A549 (cell line): ENCODE measurements around the gene S100A4.

Source experiments
- BCL3 ChIP-seq: fragments of >200 bp; sonication (Bioruptor Twin); formaldehyde crosslinking; IDR thresholded peaks from 3 replicates; pipeline ENCODE4 v1.6.1; 2016
- CTCF ChIP-seq: fragments of >200 bp; sonication (Bioruptor Twin); formaldehyde crosslinking; IDR thresholded peaks from 3 replicates; pipeline ENCODE4 v1.5.1; 2016
- ELK1 ChIP-seq: fragments of 150-350 bp; IDR thresholded peaks from 2 replicates; pipeline ENCODE4 v1.6.1; 2014; ENCODE audit warnings: low read depth, mild to moderate bottlenecking, low read length
- EP300 ChIP-seq, 2 experiments: fragments of >200 bp; sonication (Bioruptor Twin); formaldehyde crosslinking; IDR thresholded peaks; 2 replicates in 1 of 2; 3 replicates in 1 of 2; pipeline ENCODE4 v1.6.1; 2016 to 2017
- JUN ChIP-seq, 2 experiments: fragments of >200 bp; sonication (Bioruptor Twin); formaldehyde crosslinking; IDR thresholded peaks; 2 replicates in 1 of 2; 3 replicates in 1 of 2; pipeline ENCODE4 v1.6.1; 2016 to 2017
- MAZ ChIP-seq: fragments of 150-350 bp; IDR thresholded peaks from 2 replicates; pipeline ENCODE4 v1.6.1; 2014; ENCODE audit warnings: antibody characterized with exemption, low read depth, low read length, borderline replicate concordance
- POLR2A ChIP-seq: IDR thresholded peaks from 2 replicates; pipeline ENCODE4 v1.6.1; 2012; ENCODE audit warnings: mild to moderate bottlenecking, low read length
- RCOR1 ChIP-seq: fragments of 150-350 bp; IDR thresholded peaks from 2 replicates; pipeline ENCODE4 v1.6.1; 2014; ENCODE audit warnings: antibody characterized with exemption, low read length, low read depth
- RFX5 ChIP-seq: fragments of 450-650 bp; IDR thresholded peaks from 2 replicates; pipeline ENCODE4 v1.7.1; 2014; ENCODE audit warnings: antibody characterized with exemption, mild to moderate bottlenecking, moderate library complexity
- SMC3 ChIP-seq: fragments of >200 bp; sonication (Bioruptor Twin); formaldehyde crosslinking; IDR thresholded peaks from 3 replicates; pipeline ENCODE4 v1.6.1; 2018; ENCODE audit warnings: inconsistent platforms
- USF2 ChIP-seq: fragments of 450-650 bp; IDR thresholded peaks from 2 replicates; pipeline ENCODE4 v1.6.1; 2014; ENCODE audit warnings: antibody characterized with exemption
- ZFP36 ChIP-seq: fragments of 450-650 bp; IDR thresholded peaks from 2 replicates; pipeline ENCODE4 v1.6.1; 2014; ENCODE audit warnings: borderline replicate concordance; ENCODE audit not compliant: partially characterized antibody

- TF ChIP-seq POLR2A (no peak), CTCF (no peak), JUN (IDR thresholded peaks at IDR 0.05) (no peak), ZFP36 (no peak), MAZ (no peak), RFX5 (no peak), RCOR1 (no peak), USF2 (no peak), ELK1 (no peak), EP300 (IDR thresholded peaks at IDR 0.05) (no peak), SMC3 (no peak), BCL3 (no peak)
These were observed 10.7 kb upstream of the S100A4 start for GRCh38 chr1:153556348-153556747.
